Heart left ventricle (tissue), 13 donors: ENCODE measurements around the gene COL4A5.

Source experiments
- POLR2A ChIP-seq, 2 donors: fragments of 450-650 bp; IDR thresholded peaks; one replicate each; pipeline ENCODE4 v1.6.1; 2017; ENCODE audit warnings: antibody characterized with exemption in 2 of 2, mild to moderate bottlenecking in 2 of 2, moderate library complexity in 2 of 2
- TF ChIP-seq, protein P1 (sequence below), 12 donors: fragments of 200-600 bp; sonication (generic) in 4 of 12; IDR thresholded peaks; one replicate each; pipeline versions ENCODE4 v1.5.0 to v1.8.0; 2018 to 2022; ENCODE audit warnings: antibody characterized with exemption in 12 of 12, mild to moderate bottlenecking in 5 of 12
- donor health status: ischemic (EF 13 %, LVEDD 7.1; RV severe dilation, severe dysfunction).
- donor health status: DM: no; HTN: yes; CAD: no.
- donor health status: DM: no; HTN: no; CAD: no.
- donor health status: ischemic (EF 25% LVEDD 6.9; RV normal size, moderate dysfunction).
- donor health status: ischemic (EF 25% LVEDD 5.7; RV mildly dilated, moderate dysfunction).
- donor health status: ischemic (EF 35%, LVEDD 5.7; RV mildly dilated, moderate dysfunction).
- donor health status: nonischemic (EF 11% LVEDD 7.7; RV severe dilation, severe dysfunction).
- donor health status: DM: yes; HTN: yes; CAD: no.
- donor health status: PGD.
- donor health status: ischemic (EF 29% LVEDD 5.4; RV normal size, mild dysfunction).
- donor health status: nonischemic (EF 23%, LVEDD 6.1; RV moderate dilation, normal function).

- TF ChIP-seq, protein P1, sequence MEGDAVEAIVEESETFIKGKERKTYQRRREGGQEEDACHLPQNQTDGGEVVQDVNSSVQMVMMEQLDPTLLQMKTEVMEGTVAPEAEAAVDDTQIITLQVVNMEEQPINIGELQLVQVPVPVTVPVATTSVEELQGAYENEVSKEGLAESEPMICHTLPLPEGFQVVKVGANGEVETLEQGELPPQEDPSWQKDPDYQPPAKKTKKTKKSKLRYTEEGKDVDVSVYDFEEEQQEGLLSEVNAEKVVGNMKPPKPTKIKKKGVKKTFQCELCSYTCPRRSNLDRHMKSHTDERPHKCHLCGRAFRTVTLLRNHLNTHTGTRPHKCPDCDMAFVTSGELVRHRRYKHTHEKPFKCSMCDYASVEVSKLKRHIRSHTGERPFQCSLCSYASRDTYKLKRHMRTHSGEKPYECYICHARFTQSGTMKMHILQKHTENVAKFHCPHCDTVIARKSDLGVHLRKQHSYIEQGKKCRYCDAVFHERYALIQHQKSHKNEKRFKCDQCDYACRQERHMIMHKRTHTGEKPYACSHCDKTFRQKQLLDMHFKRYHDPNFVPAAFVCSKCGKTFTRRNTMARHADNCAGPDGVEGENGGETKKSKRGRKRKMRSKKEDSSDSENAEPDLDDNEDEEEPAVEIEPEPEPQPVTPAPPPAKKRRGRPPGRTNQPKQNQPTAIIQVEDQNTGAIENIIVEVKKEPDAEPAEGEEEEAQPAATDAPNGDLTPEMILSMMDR (IDR thresholded peaks at IDR 0.05), result no peak
- no peak for TF ChIP-seq POLR2A (IDR thresholded peaks at IDR 0.05)
Measured at GRCh38 chrX:108464604-108465003, 25.0 kb downstream of the COL4A5 start.
